ENCODE results near the gene SCYL2. TPM values are rescaled to one million over a fixed set of nuclear protein-coding genes. Genes with fewer than 3 reads are reported as not detected.
"Not testable (repeated sequence)": the region's sequence is repeated elsewhere in the genome, so short reads cannot be mapped to it uniquely, and the experiment has no call there.

The SCYL2 gene
- total RNA-seq, 1 experiment from 2014 or later = 37.1 TPM

GRCh38 chr12:100279159-100279558, 12.2 kb downstream of the SCYL2 start:
- CTCF ChIA-PET = interaction anchor here (0.6 to 1.2 kb wide), 3 partner anchors 9 to 126 kb away, joined by 3 to 5 read pairs (median 3); partner anchors contain the start of genes DEPDC4 and SCYL2
- peak; percentile 23 for DNase-seq (ENCODE audit: low spot score)

GRCh38 chr12:100279607-100280244, 12.7 kb downstream of the SCYL2 start:
- ATAC-seq (peak; percentile 57), DNase-seq (ENCODE audit: low spot score) (no peak)
- ChIA-PET POLR2A (no interaction called here), CTCF (interaction anchor here (0.6 to 1.2 kb wide), 2 partner anchors 9 to 13 kb away, joined by 3 to 5 read pairs; partner anchors contain the start of genes DEPDC4 and SCYL2)
- H3K9me3 Mint-ChIP-seq = no peaks in the 10 kb centered on the region; the same call in 1 of the 2 replicates
- peak overlapping the region; percentile 10 for H3K27ac Mint-ChIP-seq
- no peak for TF ChIP-seq CREB1 (CRISPR knock-in tag; IDR thresholded peaks at IDR 0.05)
- TF ChIP-seq, protein P1, sequence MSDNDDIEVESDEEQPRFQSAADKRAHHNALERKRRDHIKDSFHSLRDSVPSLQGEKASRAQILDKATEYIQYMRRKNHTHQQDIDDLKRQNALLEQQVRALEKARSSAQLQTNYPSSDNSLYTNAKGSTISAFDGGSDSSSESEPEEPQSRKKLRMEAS (CRISPR knock-in tag; IDR thresholded peaks at IDR 0.05) = no peak
- TF ChIP-seq NR1H2 (CRISPR knock-in tag; IDR thresholded peaks at IDR 0.05) = no peak
- TF ChIP-seq ZNF232 (CRISPR knock-in tag; IDR thresholded peaks at IDR 0.05) = no peak
- TF ChIP-seq, protein P2, sequence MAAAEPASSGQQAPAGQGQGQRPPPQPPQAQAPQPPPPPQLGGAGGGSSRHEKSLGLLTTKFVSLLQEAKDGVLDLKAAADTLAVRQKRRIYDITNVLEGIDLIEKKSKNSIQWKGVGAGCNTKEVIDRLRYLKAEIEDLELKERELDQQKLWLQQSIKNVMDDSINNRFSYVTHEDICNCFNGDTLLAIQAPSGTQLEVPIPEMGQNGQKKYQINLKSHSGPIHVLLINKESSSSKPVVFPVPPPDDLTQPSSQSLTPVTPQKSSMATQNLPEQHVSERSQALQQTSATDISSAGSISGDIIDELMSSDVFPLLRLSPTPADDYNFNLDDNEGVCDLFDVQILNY (CRISPR knock-in tag; IDR thresholded peaks at IDR 0.05) = no peak
- no peak for TF ChIP-seq HMGA2 (CRISPR knock-in tag; IDR thresholded peaks at IDR 0.05)
- no peak for TF ChIP-seq IRF2 (CRISPR knock-in tag; IDR thresholded peaks at IDR 0.05; ENCODE audit: borderline replicate concordance, low read depth)
- TF ChIP-seq SMAD3 (CRISPR knock-in tag; IDR thresholded peaks at IDR 0.05; ENCODE audit: borderline replicate concordance) = no peak
- no peak for TF ChIP-seq TEAD1 (CRISPR knock-in tag; IDR thresholded peaks at IDR 0.05)
- no peak for TF ChIP-seq ZNF263 (CRISPR knock-in tag; IDR thresholded peaks at IDR 0.05; ENCODE audit: low read depth)
- H3K4me1 Mint-ChIP-seq = peaks cover 12% of the 10 kb centered on the region
- peaks cover 9% of the 10 kb centered on the region for H3K36me3 Mint-ChIP-seq
- H3K27me3 Mint-ChIP-seq (ENCODE audit: low read depth) = no peaks in the 10 kb centered on the region
- no peak overlapping the region for H3K4me3 Mint-ChIP-seq

More at GRCh38 chr12:100279159-100279558, 12.2 kb downstream of the SCYL2 start:
- H3K27ac Mint-ChIP-seq = peak overlapping the region; percentile 64
- H3K4me1 Mint-ChIP-seq = peaks cover 12% of the 10 kb centered on the region
- no peak for TF ChIP-seq ZNF671 (CRISPR knock-in tag; IDR thresholded peaks at IDR 0.05)
- no peak for TF ChIP-seq ZNF138 (CRISPR knock-in tag; conservative IDR thresholded peaks at IDR 0.05)
- TF ChIP-seq RORB (CRISPR knock-in tag; IDR thresholded peaks at IDR 0.05) = no peak
- no peak for TF ChIP-seq FOXK1 (CRISPR knock-in tag; IDR thresholded peaks at IDR 0.05)
- TF ChIP-seq ATF1 (CRISPR knock-in tag; IDR thresholded peaks at IDR 0.05) = no peak
- TF ChIP-seq, protein P3, sequence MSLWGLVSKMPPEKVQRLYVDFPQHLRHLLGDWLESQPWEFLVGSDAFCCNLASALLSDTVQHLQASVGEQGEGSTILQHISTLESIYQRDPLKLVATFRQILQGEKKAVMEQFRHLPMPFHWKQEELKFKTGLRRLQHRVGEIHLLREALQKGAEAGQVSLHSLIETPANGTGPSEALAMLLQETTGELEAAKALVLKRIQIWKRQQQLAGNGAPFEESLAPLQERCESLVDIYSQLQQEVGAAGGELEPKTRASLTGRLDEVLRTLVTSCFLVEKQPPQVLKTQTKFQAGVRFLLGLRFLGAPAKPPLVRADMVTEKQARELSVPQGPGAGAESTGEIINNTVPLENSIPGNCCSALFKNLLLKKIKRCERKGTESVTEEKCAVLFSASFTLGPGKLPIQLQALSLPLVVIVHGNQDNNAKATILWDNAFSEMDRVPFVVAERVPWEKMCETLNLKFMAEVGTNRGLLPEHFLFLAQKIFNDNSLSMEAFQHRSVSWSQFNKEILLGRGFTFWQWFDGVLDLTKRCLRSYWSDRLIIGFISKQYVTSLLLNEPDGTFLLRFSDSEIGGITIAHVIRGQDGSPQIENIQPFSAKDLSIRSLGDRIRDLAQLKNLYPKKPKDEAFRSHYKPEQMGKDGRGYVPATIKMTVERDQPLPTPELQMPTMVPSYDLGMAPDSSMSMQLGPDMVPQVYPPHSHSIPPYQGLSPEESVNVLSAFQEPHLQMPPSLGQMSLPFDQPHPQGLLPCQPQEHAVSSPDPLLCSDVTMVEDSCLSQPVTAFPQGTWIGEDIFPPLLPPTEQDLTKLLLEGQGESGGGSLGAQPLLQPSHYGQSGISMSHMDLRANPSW (CRISPR knock-in tag; conservative IDR thresholded peaks at IDR 0.05; ENCODE audit: low read depth) = no peak
- TF ChIP-seq RELA (CRISPR knock-in tag; IDR thresholded peaks at IDR 0.05; ENCODE audit: borderline replicate concordance) = no peak
- TF ChIP-seq ZNF423 (CRISPR knock-in tag; IDR thresholded peaks at IDR 0.05) = no peak
- TF ChIP-seq, protein P4, sequence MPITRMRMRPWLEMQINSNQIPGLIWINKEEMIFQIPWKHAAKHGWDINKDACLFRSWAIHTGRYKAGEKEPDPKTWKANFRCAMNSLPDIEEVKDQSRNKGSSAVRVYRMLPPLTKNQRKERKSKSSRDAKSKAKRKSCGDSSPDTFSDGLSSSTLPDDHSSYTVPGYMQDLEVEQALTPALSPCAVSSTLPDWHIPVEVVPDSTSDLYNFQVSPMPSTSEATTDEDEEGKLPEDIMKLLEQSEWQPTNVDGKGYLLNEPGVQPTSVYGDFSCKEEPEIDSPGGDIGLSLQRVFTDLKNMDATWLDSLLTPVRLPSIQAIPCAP (CRISPR knock-in tag; IDR thresholded peaks at IDR 0.05) = no peak
- TF ChIP-seq TEAD1 (CRISPR knock-in tag; IDR thresholded peaks at IDR 0.05) = no peak
- TF ChIP-seq, protein P5, sequence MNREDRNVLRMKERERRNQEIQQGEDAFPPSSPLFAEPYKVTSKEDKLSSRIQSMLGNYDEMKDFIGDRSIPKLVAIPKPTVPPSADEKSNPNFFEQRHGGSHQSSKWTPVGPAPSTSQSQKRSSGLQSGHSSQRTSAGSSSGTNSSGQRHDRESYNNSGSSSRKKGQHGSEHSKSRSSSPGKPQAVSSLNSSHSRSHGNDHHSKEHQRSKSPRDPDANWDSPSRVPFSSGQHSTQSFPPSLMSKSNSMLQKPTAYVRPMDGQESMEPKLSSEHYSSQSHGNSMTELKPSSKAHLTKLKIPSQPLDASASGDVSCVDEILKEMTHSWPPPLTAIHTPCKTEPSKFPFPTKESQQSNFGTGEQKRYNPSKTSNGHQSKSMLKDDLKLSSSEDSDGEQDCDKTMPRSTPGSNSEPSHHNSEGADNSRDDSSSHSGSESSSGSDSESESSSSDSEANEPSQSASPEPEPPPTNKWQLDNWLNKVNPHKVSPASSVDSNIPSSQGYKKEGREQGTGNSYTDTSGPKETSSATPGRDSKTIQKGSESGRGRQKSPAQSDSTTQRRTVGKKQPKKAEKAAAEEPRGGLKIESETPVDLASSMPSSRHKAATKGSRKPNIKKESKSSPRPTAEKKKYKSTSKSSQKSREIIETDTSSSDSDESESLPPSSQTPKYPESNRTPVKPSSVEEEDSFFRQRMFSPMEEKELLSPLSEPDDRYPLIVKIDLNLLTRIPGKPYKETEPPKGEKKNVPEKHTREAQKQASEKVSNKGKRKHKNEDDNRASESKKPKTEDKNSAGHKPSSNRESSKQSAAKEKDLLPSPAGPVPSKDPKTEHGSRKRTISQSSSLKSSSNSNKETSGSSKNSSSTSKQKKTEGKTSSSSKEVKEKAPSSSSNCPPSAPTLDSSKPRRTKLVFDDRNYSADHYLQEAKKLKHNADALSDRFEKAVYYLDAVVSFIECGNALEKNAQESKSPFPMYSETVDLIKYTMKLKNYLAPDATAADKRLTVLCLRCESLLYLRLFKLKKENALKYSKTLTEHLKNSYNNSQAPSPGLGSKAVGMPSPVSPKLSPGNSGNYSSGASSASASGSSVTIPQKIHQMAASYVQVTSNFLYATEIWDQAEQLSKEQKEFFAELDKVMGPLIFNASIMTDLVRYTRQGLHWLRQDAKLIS (CRISPR knock-in tag; IDR thresholded peaks at IDR 0.05; ENCODE audit: borderline replicate concordance) = no peak
- no peak for TF ChIP-seq MYBL2 (CRISPR knock-in tag; IDR thresholded peaks at IDR 0.05)
- no peak for TF ChIP-seq FOXP1 (CRISPR knock-in tag; IDR thresholded peaks at IDR 0.05; ENCODE audit: borderline replicate concordance)
- POLR2A ChIA-PET = no interaction called here
- H3K4me3 Mint-ChIP-seq = no peak overlapping the region
- ATAC-seq = peak; percentile 93
- H3K27me3 Mint-ChIP-seq (ENCODE audit: low read depth) = no peaks in the 10 kb centered on the region
- peaks cover 9% of the 10 kb centered on the region for H3K36me3 Mint-ChIP-seq
- H3K9me3 Mint-ChIP-seq = no peaks in the 10 kb centered on the region; the same call in 1 of the 2 replicates

DNA sequence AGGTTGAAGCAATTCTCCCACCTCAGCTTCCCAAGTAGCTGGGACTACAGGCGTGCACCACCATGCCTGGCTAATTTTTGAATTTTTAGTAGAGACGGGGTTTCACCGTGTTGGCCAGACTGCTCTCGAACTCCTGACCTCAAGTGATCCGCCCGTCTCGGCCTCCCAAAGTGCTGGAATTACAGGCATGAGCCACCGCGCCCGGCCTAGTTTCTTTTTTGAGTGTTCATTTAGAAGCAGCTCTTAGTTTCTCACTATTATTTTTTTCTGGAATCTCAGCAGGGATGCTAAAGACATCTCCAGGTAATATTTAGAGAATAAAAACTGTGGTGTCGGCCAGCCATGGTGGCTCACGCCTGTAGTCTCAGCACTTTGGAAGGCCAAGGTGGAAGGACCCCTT, 17.6 kb downstream of the SCYL2 start:
- H3K4me1 Mint-ChIP-seq; POLR2A ChIA-PET; H3K36me3 Mint-ChIP-seq; H3K9me3 Mint-ChIP-seq; H3K4me3 Mint-ChIP-seq; CTCF ChIA-PET; H3K27me3 Mint-ChIP-seq (ENCODE audit: low read depth); DNase-seq (ENCODE audit: low spot score); ATAC-seq; H3K27ac Mint-ChIP-seq: not testable (repeated sequence)

All from WTC11 (cell line).